Panc1 (cell line): ENCODE data around the gene MTX3. TPM values are rescaled to one million over a fixed set of nuclear protein-coding genes. Genes with fewer than 3 reads are reported as not detected.

Experiments
- ATAC-seq: fragments of 200-7000 bp; cut with Tn5 transposase; 2 replicates; pipeline ENCODE4 v1.9.1; 2020; ENCODE audit warnings: mild to moderate bottlenecking, moderate library complexity
- BruUV-seq: library from RNA; stranded (reverse); fragments of 400-500 nt; replicated peaks from 2 replicates; lab custom pipeline; 2021; lab: Mats Ljungman, UMichigan
- CTCF ChIA-PET: fragments of 300-600 bp; sonication (Branson Sonifier 250); formaldehyde crosslinking; loops from one replicate; lab custom pipeline; 2022; ENCODE audit warnings: antibody characterized with exemption; lab: Charles Lee
- POLR2A ChIA-PET: fragments of 300-600 bp; sonication (Branson Sonifier 250); formaldehyde crosslinking; loops from one replicate; lab custom pipeline; 2022; ENCODE audit warnings: antibody characterized with exemption; lab: Charles Lee
- DNase-seq: peaks from one replicate; pipeline ENCODE4 v3.0.0-alpha.2; 2010; ENCODE audit warnings: low read depth, low spot score
- H3K27ac ChIP-seq: 2 replicates; pipeline ENCODE4 v1.5.1; 2011; ENCODE audit warnings: mild to moderate bottlenecking, low read length, inconsistent platforms
- H3K27me3 ChIP-seq: fragments of 200-500 bp; sonication (Bioruptor generic); 2 replicates; pipeline ENCODE4 v1.6.0; 2014; ENCODE audit warnings: low read length, inconsistent platforms; ENCODE audit not compliant: control insufficient read depth, insufficient read depth
- H3K36me3 ChIP-seq: fragments of 200-500 bp; sonication (Bioruptor generic); 2 replicates; pipeline ENCODE4 v1.5.1; 2014; ENCODE audit warnings: inconsistent platforms, mild to moderate bottlenecking, low read length, moderate library complexity; ENCODE audit not compliant: control insufficient read depth, insufficient read depth
- H3K4me1 ChIP-seq: 2 replicates; pipeline ENCODE4 v1.5.1; 2011; ENCODE audit warnings: inconsistent platforms, mild to moderate bottlenecking, low read length, moderate library complexity; ENCODE audit not compliant: control insufficient read depth, insufficient read depth
- H3K4me3 ChIP-seq, 2 experiments: 2 replicates each; pipeline ENCODE4 v1.5.1; 2011 to 2012; ENCODE audit warnings: low read depth in 2 of 2, low read length in 2 of 2, mild to moderate bottlenecking in 2 of 2, inconsistent platforms in 1 of 2, moderate library complexity in 1 of 2
- H3K9me3 ChIP-seq: fragments of 200-500 bp; sonication (Bioruptor generic); 2 replicates; pipeline ENCODE4 v1.5.1; 2014; ENCODE audit warnings: low read depth, mild to moderate bottlenecking, inconsistent platforms, low read length, moderate library complexity; ENCODE audit not compliant: control insufficient read depth, insufficient read depth
- POLR2AphosphoS5 ChIP-seq: IDR thresholded peaks from 2 replicates; pipeline ENCODE4 v1.6.1; 2012; ENCODE audit warnings: mild to moderate bottlenecking, low read depth, low read length, moderate library complexity
- SIN3A ChIP-seq: IDR thresholded peaks from 2 replicates; pipeline ENCODE4 v1.6.1; 2012; ENCODE audit warnings: low read depth, mild to moderate bottlenecking, low read length, moderate library complexity, borderline replicate concordance; ENCODE audit not compliant: insufficient read depth
- TCF7L2 ChIP-seq: IDR thresholded peaks from 2 replicates; pipeline ENCODE4 v1.6.1; 2011; ENCODE audit warnings: mild to moderate bottlenecking, low read depth, low read length, inconsistent platforms
- in situ Hi-C: cut with HindIII; loops from 2 replicates; pipeline ENCODE4 v1.10.0; 2016; ENCODE audit warnings: low sequenced_read_pairs, low pct_unique_long_range_greater_than_20kb
- intact Hi-C: fragments of 100-400 bp; cut with micrococcal nuclease; formaldehyde crosslinking; loops from one replicate; pipeline ENCODE4 v1.10.0; 2022; ENCODE audit not compliant: unreplicated experiment
- total RNA-seq: library from RNA; stranded (reverse); gene quantifications from one replicate; pipeline ENCODE4 v1.2.1, GENCODE V29; 2021; ENCODE audit not compliant: unreplicated experiment
- TF ChIP-seq, protein P1 (sequence below), 2 experiments: IDR thresholded peaks; 2 replicates each; pipeline ENCODE4 v1.6.1; 2011 to 2012; ENCODE audit warnings: low read depth in 2 of 2, control low read depth in 1 of 2, low read length in 1 of 2, mild to moderate bottlenecking in 1 of 2, moderate library complexity in 1 of 2; ENCODE audit not compliant: insufficient read depth in 1 of 2
- TF ChIP-seq, protein P2 (sequence below): fragments of 450-650 bp; IDR thresholded peaks from 2 replicates; pipeline ENCODE4 v1.5.1; 2017; ENCODE audit warnings: mild to moderate bottlenecking

The MTX3 gene
- total RNA-seq, 1 experiment from 2014 or later, result 18.1 TPM

DNA sequence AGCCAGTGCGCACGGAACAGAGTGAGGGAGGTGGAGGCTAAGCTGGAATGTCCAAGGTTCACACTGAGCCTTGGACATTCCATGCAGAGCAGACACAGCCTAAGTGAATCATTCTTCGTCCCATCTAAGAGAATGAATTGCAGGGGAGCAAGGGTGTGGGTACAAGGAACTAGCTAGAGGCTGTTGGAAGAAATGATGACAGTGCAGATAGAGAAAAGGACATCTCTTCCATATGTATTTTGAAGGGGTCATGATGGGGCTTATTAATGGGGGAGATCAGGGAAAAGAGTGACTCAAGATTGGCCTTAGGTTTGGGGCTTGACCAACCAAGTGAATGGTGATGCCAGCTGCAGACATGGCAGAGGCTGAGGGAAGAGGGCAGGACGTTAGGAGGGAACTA is 59.2 kb downstream of the MTX3 start:
- TF ChIP-seq, protein P1, sequence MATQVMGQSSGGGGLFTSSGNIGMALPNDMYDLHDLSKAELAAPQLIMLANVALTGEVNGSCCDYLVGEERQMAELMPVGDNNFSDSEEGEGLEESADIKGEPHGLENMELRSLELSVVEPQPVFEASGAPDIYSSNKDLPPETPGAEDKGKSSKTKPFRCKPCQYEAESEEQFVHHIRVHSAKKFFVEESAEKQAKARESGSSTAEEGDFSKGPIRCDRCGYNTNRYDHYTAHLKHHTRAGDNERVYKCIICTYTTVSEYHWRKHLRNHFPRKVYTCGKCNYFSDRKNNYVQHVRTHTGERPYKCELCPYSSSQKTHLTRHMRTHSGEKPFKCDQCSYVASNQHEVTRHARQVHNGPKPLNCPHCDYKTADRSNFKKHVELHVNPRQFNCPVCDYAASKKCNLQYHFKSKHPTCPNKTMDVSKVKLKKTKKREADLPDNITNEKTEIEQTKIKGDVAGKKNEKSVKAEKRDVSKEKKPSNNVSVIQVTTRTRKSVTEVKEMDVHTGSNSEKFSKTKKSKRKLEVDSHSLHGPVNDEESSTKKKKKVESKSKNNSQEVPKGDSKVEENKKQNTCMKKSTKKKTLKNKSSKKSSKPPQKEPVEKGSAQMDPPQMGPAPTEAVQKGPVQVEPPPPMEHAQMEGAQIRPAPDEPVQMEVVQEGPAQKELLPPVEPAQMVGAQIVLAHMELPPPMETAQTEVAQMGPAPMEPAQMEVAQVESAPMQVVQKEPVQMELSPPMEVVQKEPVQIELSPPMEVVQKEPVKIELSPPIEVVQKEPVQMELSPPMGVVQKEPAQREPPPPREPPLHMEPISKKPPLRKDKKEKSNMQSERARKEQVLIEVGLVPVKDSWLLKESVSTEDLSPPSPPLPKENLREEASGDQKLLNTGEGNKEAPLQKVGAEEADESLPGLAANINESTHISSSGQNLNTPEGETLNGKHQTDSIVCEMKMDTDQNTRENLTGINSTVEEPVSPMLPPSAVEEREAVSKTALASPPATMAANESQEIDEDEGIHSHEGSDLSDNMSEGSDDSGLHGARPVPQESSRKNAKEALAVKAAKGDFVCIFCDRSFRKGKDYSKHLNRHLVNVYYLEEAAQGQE (IDR thresholded peaks at IDR 0.05; ENCODE audit: insufficient read depth in 1 of 2, low read depth in 2 of 2, low read length in 1 of 2), result no peak
- TF ChIP-seq, protein P2, sequence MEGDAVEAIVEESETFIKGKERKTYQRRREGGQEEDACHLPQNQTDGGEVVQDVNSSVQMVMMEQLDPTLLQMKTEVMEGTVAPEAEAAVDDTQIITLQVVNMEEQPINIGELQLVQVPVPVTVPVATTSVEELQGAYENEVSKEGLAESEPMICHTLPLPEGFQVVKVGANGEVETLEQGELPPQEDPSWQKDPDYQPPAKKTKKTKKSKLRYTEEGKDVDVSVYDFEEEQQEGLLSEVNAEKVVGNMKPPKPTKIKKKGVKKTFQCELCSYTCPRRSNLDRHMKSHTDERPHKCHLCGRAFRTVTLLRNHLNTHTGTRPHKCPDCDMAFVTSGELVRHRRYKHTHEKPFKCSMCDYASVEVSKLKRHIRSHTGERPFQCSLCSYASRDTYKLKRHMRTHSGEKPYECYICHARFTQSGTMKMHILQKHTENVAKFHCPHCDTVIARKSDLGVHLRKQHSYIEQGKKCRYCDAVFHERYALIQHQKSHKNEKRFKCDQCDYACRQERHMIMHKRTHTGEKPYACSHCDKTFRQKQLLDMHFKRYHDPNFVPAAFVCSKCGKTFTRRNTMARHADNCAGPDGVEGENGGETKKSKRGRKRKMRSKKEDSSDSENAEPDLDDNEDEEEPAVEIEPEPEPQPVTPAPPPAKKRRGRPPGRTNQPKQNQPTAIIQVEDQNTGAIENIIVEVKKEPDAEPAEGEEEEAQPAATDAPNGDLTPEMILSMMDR, result no peak
- TF ChIP-seq POLR2AphosphoS5 (no peak), SIN3A (no peak), TCF7L2 (no peak)
- ChIA-PET POLR2A (no interaction called here), CTCF (no interaction called here)
- Histone ChIP-seq H3K4me1 (no peaks in the 10 kb centered on the region), H3K27me3 (peaks cover 9% of the 10 kb centered on the region), H3K9me3 (no peaks in the 10 kb centered on the region), H3K4me3 (no peak overlapping the region), H3K36me3 (no peaks in the 10 kb centered on the region), H3K27ac (no peak overlapping the region)
- no TSS peak for BruUV-seq
- DNase-seq, result no peak
- intact Hi-C loops (no loop called here), in situ Hi-C loops (no loop called here)
- no peak for ATAC-seq

DNA sequence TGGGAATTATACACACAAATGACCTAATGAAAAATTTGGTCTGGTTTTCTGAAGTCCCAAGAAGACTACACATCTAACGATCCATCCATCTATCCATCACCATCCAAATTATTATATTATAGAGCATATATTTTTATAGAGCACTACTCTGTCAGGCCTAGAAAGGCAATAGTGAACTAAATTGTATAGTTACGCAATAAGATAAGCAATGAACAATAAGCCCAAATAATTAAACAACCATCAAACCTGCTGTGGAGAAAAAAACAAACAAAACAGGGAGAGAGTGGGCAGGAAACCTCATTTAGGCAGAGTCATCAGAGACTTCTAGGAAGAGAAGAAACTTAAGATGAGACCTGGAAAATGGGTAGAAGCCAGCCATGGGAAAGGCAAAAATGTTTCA is 59.7 kb downstream of the MTX3 start:
- BruUV-seq, result no TSS peak
- no peak overlapping the region for H3K4me3 ChIP-seq
- ATAC-seq (no peak), DNase-seq (no peak)
- in situ Hi-C loops, result no loop called here
- no peaks in the 10 kb centered on the region for H3K4me1 ChIP-seq
- H3K36me3 ChIP-seq, result no peaks in the 10 kb centered on the region
- no peaks in the 10 kb centered on the region for H3K9me3 ChIP-seq
- H3K27me3 ChIP-seq, result peaks cover 12% of the 10 kb centered on the region
- no peak overlapping the region for H3K27ac ChIP-seq
- TF ChIP-seq SIN3A (no peak), POLR2AphosphoS5 (no peak), TCF7L2 (no peak)
- TF ChIP-seq, protein P1 (IDR thresholded peaks at IDR 0.05; ENCODE audit: insufficient read depth in 1 of 2, low read depth in 2 of 2, low read length in 1 of 2), result no peak
- TF ChIP-seq, protein P2, result no peak
- CTCF ChIA-PET, result no interaction called here
- intact Hi-C loops, result no loop called here
- POLR2A ChIA-PET, result no interaction called here
